Breast epithelium (tissue), 4 donors: Measurements from ENCODE around the gene EVC. TPM values are rescaled to one million over a fixed set of nuclear protein-coding genes. Genes with fewer than 3 reads are reported as not detected.

ENCODE experiments used
- DNase-seq, 2 donors: peaks; one replicate each; pipeline ENCODE4 v3.0.0-alpha.2; 2019; ENCODE audit warnings: low spot score in 2 of 2
- H3K27ac ChIP-seq, 2 donors: fragments of 200-600 bp; sonication (generic) in 1 of 2; one replicate each; pipeline ENCODE4 v1.5.1; 2016 to 2019; ENCODE audit warnings: mild to moderate bottlenecking in 1 of 2
- H3K27me3 ChIP-seq, 2 donors: fragments of 200-600 bp; sonication (generic) in 1 of 2; one replicate each; pipeline versions ENCODE4 v1.5.1 to v1.6.0; 2017 to 2019; ENCODE audit warnings: control low read depth in 1 of 2, mild to moderate bottlenecking in 1 of 2
- H3K36me3 ChIP-seq: fragments of 200-600 bp; one replicate; pipeline ENCODE4 v1.5.1; 2019
- H3K4me1 ChIP-seq, 2 donors: fragments of 200-600 bp; sonication (generic); one replicate each; pipeline ENCODE4 v1.5.1; 2016 to 2019; ENCODE audit warnings: control low read depth in 1 of 2
- H3K4me3 ChIP-seq, 3 donors: fragments of 200-600 bp; sonication (generic); 1 replicate in 2 of 3; 2 replicates in 1 of 3; pipeline ENCODE4 v1.5.1; 2016 to 2019; ENCODE audit warnings: mild to moderate bottlenecking in 3 of 3, moderate library complexity in 2 of 3
- H3K9me3 ChIP-seq, 2 donors: fragments of 200-600 bp; sonication (generic) in 1 of 2; one replicate each; pipeline ENCODE4 v1.5.1; 2016 to 2019; ENCODE audit warnings: control low read depth in 1 of 2
- CTCF ChIP-seq, 3 donors: fragments of 450-650 bp; IDR thresholded peaks; one replicate each; pipeline ENCODE4 v1.5.1; 2016 to 2017; ENCODE audit warnings: antibody characterized with exemption in 3 of 3, mild to moderate bottlenecking in 3 of 3, moderate library complexity in 3 of 3
- POLR2A ChIP-seq: fragments of 450-650 bp; IDR thresholded peaks from one replicate; pipeline ENCODE4 v1.6.1; 2016; ENCODE audit warnings: antibody characterized with exemption, mild to moderate bottlenecking, moderate library complexity
- POLR2AphosphoS5 ChIP-seq, 3 donors: sonication (generic); formaldehyde crosslinking; IDR thresholded peaks; one replicate each; pipeline ENCODE4 v1.6.1; 2017; ENCODE audit warnings: antibody characterized with exemption in 3 of 3
- intact Hi-C: fragments of 100-400 bp; cut with DNase I; formaldehyde crosslinking; loops from one replicate; pipeline ENCODE4 v1.15.1; 2023; ENCODE audit warnings: low total_unique reads
- total RNA-seq, 3 donors: library from RNA; depleted of rRNA; stranded (reverse); fragments of >200 nt; gene quantifications; one replicate each; pipeline ENCODE4 v1.1.0, GENCODE V29; 2016

Gene EVC
- total RNA-seq, 3 donors from 2014 or later: 20.0 to 27.5 (median 25.9) TPM

- no peak for DNase-seq
- Histone ChIP-seq H3K9me3 (peaks cover 3 to 7% of the 10 kb centered on the region in 2 donors), H3K36me3 (no peaks in the 10 kb centered on the region), H3K27ac (no peak overlapping the region), H3K27me3 (no peaks in the 10 kb centered on the region), H3K4me3 (no peak overlapping the region), H3K4me1 (no peaks in the 10 kb centered on the region)
- intact Hi-C loops: no loop called here
- TF ChIP-seq POLR2AphosphoS5 (IDR thresholded peaks at IDR 0.05): no peak
- TF ChIP-seq CTCF (IDR thresholded peaks at IDR 0.05): no peak
- TF ChIP-seq POLR2A: no peak
These were observed 132.9 kb downstream of the EVC start for GRCh38 chr4:5843573-5844530.

- intact Hi-C loops: no loop called here
- Histone ChIP-seq H3K9me3 (peaks cover 3 to 7% of the 10 kb centered on the region in 2 donors), H3K4me3 (no peak overlapping the region), H3K27ac (no peak overlapping the region), H3K4me1 (no peaks in the 10 kb centered on the region), H3K27me3 (no peaks in the 10 kb centered on the region), H3K36me3 (no peaks in the 10 kb centered on the region)
- DNase-seq: no peak
- TF ChIP-seq POLR2A (no peak), POLR2AphosphoS5 (IDR thresholded peaks at IDR 0.05) (no peak), CTCF (IDR thresholded peaks at IDR 0.05) (no peak)
These were observed 134.3 kb downstream of the EVC start for GRCh38 chr4:5845035-5845905.

GRCh38 chr4:5851637-5852301 lies 140.8 kb downstream of the EVC start:
- no peak for DNase-seq
- TF ChIP-seq POLR2A: no peak
- TF ChIP-seq CTCF (IDR thresholded peaks at IDR 0.05): no peak
- no peak for TF ChIP-seq POLR2AphosphoS5 (IDR thresholded peaks at IDR 0.05)
- Histone ChIP-seq H3K27me3 (peaks cover 0 to 7% of the 10 kb centered on the region in 2 donors), H3K27ac (no peak overlapping the region), H3K4me1 (no peaks in the 10 kb centered on the region), H3K36me3 (no peaks in the 10 kb centered on the region), H3K4me3 (no peak overlapping the region), H3K9me3 (no peaks in the 10 kb centered on the region)
- intact Hi-C loops: no loop called here

- Histone ChIP-seq H3K4me1 (no peaks in the 10 kb centered on the region), H3K9me3 (no peaks in the 10 kb centered on the region), H3K4me3 (no peak overlapping the region), H3K27ac (no peak overlapping the region), H3K36me3 (no peaks in the 10 kb centered on the region), H3K27me3 (peaks cover 0 to 7% of the 10 kb centered on the region in 2 donors)
- TF ChIP-seq POLR2AphosphoS5 (IDR thresholded peaks at IDR 0.05) (no peak), POLR2A (no peak), CTCF (IDR thresholded peaks at IDR 0.05) (no peak)
- intact Hi-C loops: no loop called here
- DNase-seq: no peak
These were observed 141.7 kb downstream of the EVC start for GRCh38 chr4:5852523-5853202.
